Measurements from ENCODE around the gene PMP22.

PMP22 gene

DNA sequence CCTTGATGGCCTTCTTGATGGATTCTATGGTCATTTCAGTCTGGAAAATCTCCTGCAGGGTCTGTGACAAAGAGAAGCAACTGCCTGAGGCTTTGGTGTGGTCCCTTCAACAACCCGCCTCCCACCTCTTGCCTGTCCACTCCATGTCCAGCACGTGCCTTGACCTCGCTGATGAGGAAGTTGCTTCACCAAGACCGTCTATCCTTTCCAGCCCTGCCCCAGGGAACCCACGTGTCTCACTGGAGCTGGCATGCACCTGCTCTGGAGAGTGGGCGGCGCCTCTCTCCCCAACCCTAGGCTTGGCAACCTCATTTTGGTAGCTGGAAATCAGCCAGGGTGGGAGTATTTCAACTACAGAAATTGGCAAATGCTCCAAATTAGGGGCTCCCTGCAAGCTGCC, 43.6 kb upstream of the PMP22 start:
- Histone ChIP-seq H4K91ac (ENCODE audit: low read depth, low read length, poor library complexity) (no peak overlapping the region), H2BK120ac (ENCODE audit: low read depth, low read length) (no peak overlapping the region), H2BK5ac (ENCODE audit: low read length) (no peak overlapping the region), H3K4me2 (ENCODE audit: insufficient read depth, low read length, poor library complexity, severe bottlenecking) (no peak overlapping the region), H3K9me3 (replicated peaks in 1 of 2; ENCODE audit: control insufficient read depth in 2 of 2, insufficient read depth in 1 of 2, low read depth in 1 of 2, low read length in 2 of 2) (no peaks in the 10 kb centered on the region), H3K36me3 (replicated peaks in 1 of 2; ENCODE audit: control insufficient read depth in 2 of 2, insufficient read depth in 2 of 2, low read length in 2 of 2) (no peaks in the 10 kb centered on the region), H2BK15ac (ENCODE audit: low read length) (no peak overlapping the region), H3K18ac (ENCODE audit: low read length) (no peak overlapping the region), H3K4me3 (ENCODE audit: low read length in 2 of 2) (peak overlapping the region in 1 of 2 donors; percentile 50), H3K9ac (ENCODE audit: low read depth, low read length, poor library complexity) (no peak overlapping the region), H3K4me1 (ENCODE audit: control insufficient read depth in 2 of 2, insufficient read depth in 1 of 2, low read depth in 1 of 2, low read length in 2 of 2) (peaks cover 0 to 2% of the 10 kb centered on the region in 2 donors), H2AFZ (ENCODE audit: low read length) (no peak overlapping the region), H2AK5ac (ENCODE audit: low read depth, low read length) (no peak overlapping the region), H3K14ac (ENCODE audit: low read length) (peak overlapping the region; percentile 79), H3K27ac (replicated peaks; ENCODE audit: low read length) (no peak overlapping the region), H3K23ac (ENCODE audit: low read depth, low read length, poor library complexity) (no peak overlapping the region), H3K27me3 (ENCODE audit: control insufficient read depth in 3 of 3, insufficient read depth in 3 of 3, low read depth in 1 of 3, low read length in 3 of 3) (peaks cover 0 to 11% (median 2%) of the 10 kb centered on the region in 3 experiments), H2BK12ac (ENCODE audit: low read length) (no peak overlapping the region), H3K4ac (ENCODE audit: low read length) (no peak overlapping the region), H4K8ac (ENCODE audit: low read depth, low read length) (no peak overlapping the region), H3K79me1 (ENCODE audit: low read depth, low read length) (no peaks in the 10 kb centered on the region)
- no CpG with 5 or more reads among the region's 7 CpGs for WGBS, 2 donors (ENCODE audit: extremely low coverage in 2 of 2, insufficient read length in 2 of 2, insufficient replicate concordance in 1 of 2)
- DNase-seq (ENCODE audit: low spot score): no peak

DNA sequence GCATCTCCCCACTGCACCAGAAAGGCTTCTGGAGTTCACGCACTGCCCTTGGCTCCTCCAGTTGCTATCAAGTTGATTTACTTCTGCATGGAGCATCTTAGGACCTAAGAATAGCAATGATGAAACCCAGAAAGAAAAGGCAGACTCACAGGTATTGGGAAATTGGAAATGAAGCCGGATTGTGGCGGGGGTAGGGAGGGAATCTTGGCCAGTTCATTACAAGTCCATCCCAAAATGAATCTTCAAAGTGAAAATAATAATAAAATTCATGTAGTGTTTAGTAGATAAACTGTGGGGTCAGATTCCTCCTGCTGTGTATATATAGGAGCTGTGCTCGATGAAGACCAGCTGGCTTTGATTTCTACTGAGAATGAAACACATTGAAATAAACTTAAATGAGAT, 42.6 kb upstream of the PMP22 start:
- Histone ChIP-seq H3K4ac (ENCODE audit: low read length) (no peak overlapping the region), H3K9ac (ENCODE audit: low read depth, low read length, poor library complexity) (no peak overlapping the region), H3K4me3 (ENCODE audit: low read length in 2 of 2) (no peak overlapping the region), H3K4me1 (ENCODE audit: control insufficient read depth in 2 of 2, insufficient read depth in 1 of 2, low read depth in 1 of 2, low read length in 2 of 2) (peaks cover 0 to 2% of the 10 kb centered on the region in 2 donors), H2BK5ac (ENCODE audit: low read length) (no peak overlapping the region), H3K27ac (replicated peaks; ENCODE audit: low read length) (no peak overlapping the region), H4K8ac (ENCODE audit: low read depth, low read length) (no peak overlapping the region), H3K36me3 (replicated peaks in 1 of 2; ENCODE audit: control insufficient read depth in 2 of 2, insufficient read depth in 2 of 2, low read length in 2 of 2) (no peaks in the 10 kb centered on the region), H3K18ac (ENCODE audit: low read length) (no peak overlapping the region), H2BK12ac (ENCODE audit: low read length) (no peak overlapping the region), H3K23ac (ENCODE audit: low read depth, low read length, poor library complexity) (no peak overlapping the region), H2AK5ac (ENCODE audit: low read depth, low read length) (no peak overlapping the region), H3K4me2 (ENCODE audit: insufficient read depth, low read length, poor library complexity, severe bottlenecking) (no peak overlapping the region), H2AFZ (ENCODE audit: low read length) (no peak overlapping the region), H3K14ac (ENCODE audit: low read length) (no peak overlapping the region), H3K79me1 (ENCODE audit: low read depth, low read length) (no peaks in the 10 kb centered on the region), H3K9me3 (replicated peaks in 1 of 2; ENCODE audit: control insufficient read depth in 2 of 2, insufficient read depth in 1 of 2, low read depth in 1 of 2, low read length in 2 of 2) (no peaks in the 10 kb centered on the region), H4K91ac (ENCODE audit: low read depth, low read length, poor library complexity) (no peak overlapping the region), H2BK120ac (ENCODE audit: low read depth, low read length) (no peak overlapping the region), H3K27me3 (ENCODE audit: control insufficient read depth in 3 of 3, insufficient read depth in 3 of 3, low read depth in 1 of 3, low read length in 3 of 3) (peaks cover 0 to 9% (median 2%) of the 10 kb centered on the region in 3 experiments), H2BK15ac (ENCODE audit: low read length) (no peak overlapping the region)
- WGBS, 2 donors (ENCODE audit: extremely low coverage in 2 of 2, insufficient read length in 2 of 2, insufficient replicate concordance in 1 of 2): no CpG with 5 or more reads among the region's 4 CpGs
- no peak for DNase-seq (ENCODE audit: low spot score)

DNA sequence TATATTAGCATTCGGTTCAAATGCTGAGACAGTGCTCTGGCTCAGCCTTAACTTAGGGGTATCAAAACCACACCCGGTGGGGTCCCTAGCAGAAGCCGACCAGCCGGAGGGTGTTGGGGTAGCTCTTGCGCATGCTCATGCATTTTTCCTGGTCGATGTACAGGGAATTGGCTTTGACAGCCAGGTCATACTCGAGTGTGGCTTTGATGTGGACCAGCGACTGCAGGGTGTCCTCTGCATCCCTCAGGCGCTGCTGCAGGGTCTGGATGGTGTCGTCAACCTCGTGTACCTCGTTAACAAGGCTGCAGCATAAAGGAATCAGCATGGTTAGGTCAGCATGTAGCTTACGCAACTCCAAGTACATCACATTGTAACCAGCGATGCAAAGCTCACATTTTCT, 38.7 kb upstream of the PMP22 start:
- Histone ChIP-seq H2AFZ (ENCODE audit: low read length) (no peak overlapping the region), H2AK5ac (ENCODE audit: low read depth, low read length) (peak overlapping the region; percentile 41), H2BK12ac (ENCODE audit: low read length) (no peak overlapping the region), H4K8ac (ENCODE audit: low read depth, low read length) (no peak overlapping the region), H3K79me1 (ENCODE audit: low read depth, low read length) (no peaks in the 10 kb centered on the region), H3K9me3 (replicated peaks in 1 of 2; ENCODE audit: control insufficient read depth in 2 of 2, insufficient read depth in 1 of 2, low read depth in 1 of 2, low read length in 2 of 2) (peaks cover 0 to 5% of the 10 kb centered on the region in 2 donors), H3K23ac (ENCODE audit: low read depth, low read length, poor library complexity) (peak overlapping the region; percentile 87), H3K18ac (ENCODE audit: low read length) (peak overlapping the region; percentile 18), H3K4me2 (ENCODE audit: insufficient read depth, low read length, poor library complexity, severe bottlenecking) (no peak overlapping the region), H2BK120ac (ENCODE audit: low read depth, low read length) (no peak overlapping the region), H2BK15ac (ENCODE audit: low read length) (no peak overlapping the region), H3K9ac (ENCODE audit: low read depth, low read length, poor library complexity) (no peak overlapping the region), H3K36me3 (replicated peaks in 1 of 2; ENCODE audit: control insufficient read depth in 2 of 2, insufficient read depth in 2 of 2, low read length in 2 of 2) (no peaks in the 10 kb centered on the region), H4K91ac (ENCODE audit: low read depth, low read length, poor library complexity) (no peak overlapping the region), H3K4ac (ENCODE audit: low read length) (no peak overlapping the region), H2BK5ac (ENCODE audit: low read length) (no peak overlapping the region), H3K27me3 (ENCODE audit: control insufficient read depth in 3 of 3, insufficient read depth in 3 of 3, low read depth in 1 of 3, low read length in 3 of 3) (peaks cover 0 to 6% (median 2%) of the 10 kb centered on the region in 3 experiments), H3K14ac (ENCODE audit: low read length) (peak overlapping the region; percentile 14), H3K4me3 (ENCODE audit: low read length in 2 of 2) (no peak overlapping the region), H3K27ac (replicated peaks; ENCODE audit: low read length) (no peak overlapping the region), H3K4me1 (ENCODE audit: control insufficient read depth in 2 of 2, insufficient read depth in 1 of 2, low read depth in 1 of 2, low read length in 2 of 2) (peaks cover 0 to 3% of the 10 kb centered on the region in 2 donors)
- no peak for DNase-seq (ENCODE audit: low spot score)
- no CpG with 5 or more reads among the region's 14 CpGs for WGBS, 2 donors (ENCODE audit: extremely low coverage in 2 of 2, insufficient read length in 2 of 2, insufficient replicate concordance in 1 of 2)

DNA sequence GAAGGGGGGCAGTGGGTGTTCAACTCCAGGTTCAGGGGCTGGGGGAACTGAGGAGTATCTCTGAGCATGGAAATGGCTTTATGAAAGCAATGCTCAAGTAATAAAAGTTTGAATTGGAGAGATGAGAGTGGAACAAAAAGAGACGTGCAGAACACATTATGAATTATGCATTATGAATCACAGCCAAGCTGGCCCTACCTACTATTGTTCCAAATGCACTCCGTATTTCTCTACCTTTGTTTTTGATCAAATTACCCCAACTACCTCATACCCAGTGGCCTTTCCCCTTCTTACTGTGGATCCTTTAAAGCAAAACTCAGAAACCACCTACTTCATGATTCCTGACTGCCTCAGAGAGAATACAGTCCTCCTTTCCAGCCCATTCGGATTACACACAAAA, 38.1 kb upstream of the PMP22 start:
- Histone ChIP-seq H3K27ac (replicated peaks; ENCODE audit: low read length) (no peak overlapping the region), H4K8ac (ENCODE audit: low read depth, low read length) (no peak overlapping the region), H2AFZ (ENCODE audit: low read length) (no peak overlapping the region), H4K91ac (ENCODE audit: low read depth, low read length, poor library complexity) (no peak overlapping the region), H3K36me3 (replicated peaks in 1 of 2; ENCODE audit: control insufficient read depth in 2 of 2, insufficient read depth in 2 of 2, low read length in 2 of 2) (no peaks in the 10 kb centered on the region), H3K14ac (ENCODE audit: low read length) (no peak overlapping the region), H3K27me3 (ENCODE audit: control insufficient read depth in 3 of 3, insufficient read depth in 3 of 3, low read depth in 1 of 3, low read length in 3 of 3) (peaks cover 0 to 3% (median 2%) of the 10 kb centered on the region in 3 experiments), H2BK12ac (ENCODE audit: low read length) (no peak overlapping the region), H3K4me2 (ENCODE audit: insufficient read depth, low read length, poor library complexity, severe bottlenecking) (no peak overlapping the region), H3K4ac (ENCODE audit: low read length) (no peak overlapping the region), H2AK5ac (ENCODE audit: low read depth, low read length) (no peak overlapping the region), H3K23ac (ENCODE audit: low read depth, low read length, poor library complexity) (no peak overlapping the region), H2BK5ac (ENCODE audit: low read length) (no peak overlapping the region), H2BK15ac (ENCODE audit: low read length) (no peak overlapping the region), H2BK120ac (ENCODE audit: low read depth, low read length) (no peak overlapping the region), H3K9me3 (replicated peaks in 1 of 2; ENCODE audit: control insufficient read depth in 2 of 2, insufficient read depth in 1 of 2, low read depth in 1 of 2, low read length in 2 of 2) (peaks cover 0 to 5% of the 10 kb centered on the region in 2 donors), H3K4me1 (ENCODE audit: control insufficient read depth in 2 of 2, insufficient read depth in 1 of 2, low read depth in 1 of 2, low read length in 2 of 2) (peaks cover 0 to 3% of the 10 kb centered on the region in 2 donors), H3K4me3 (ENCODE audit: low read length in 2 of 2) (no peak overlapping the region), H3K9ac (ENCODE audit: low read depth, low read length, poor library complexity) (no peak overlapping the region), H3K79me1 (ENCODE audit: low read depth, low read length) (no peaks in the 10 kb centered on the region), H3K18ac (ENCODE audit: low read length) (no peak overlapping the region)
- no CpG with 5 or more reads among the region's 3 CpGs for WGBS, 2 donors (ENCODE audit: extremely low coverage in 2 of 2, insufficient read length in 2 of 2, insufficient replicate concordance in 1 of 2)
- DNase-seq (ENCODE audit: low spot score): no peak

Measured in neuronal stem cell (in vitro differentiated cells).